B cell (primary cell): ENCODE results near the gene ZRANB3.

Experiments used
- CTCF ChIP-seq: fragments of 200-600 bp; IDR thresholded peaks from one replicate; pipeline ENCODE4 v1.8.0; 2022; ENCODE audit warnings: antibody characterized with exemption, mild to moderate bottlenecking
- EZH2 ChIP-seq: IDR thresholded peaks from 2 replicates; pipeline ENCODE4 v1.6.1; 2012; ENCODE audit warnings: borderline replicate concordance, low read depth, mild to moderate bottlenecking, moderate library complexity, low read length; ENCODE audit not compliant: insufficient read depth, poor library complexity, severe bottlenecking

- TF ChIP-seq CTCF (no peak), EZH2 (no peak)
Observed at GRCh38 chr2:135422898-135423297, 108.1 kb downstream of the ZRANB3 start.
